ENCODE measurements around the gene SIGLEC15.

SIGLEC15 gene

GRCh38 chr18:45876161-45876560 is 50.7 kb downstream of the SIGLEC15 start:
- in situ Hi-C loops (cut with MboI; ENCODE audit: low sequenced_read_pairs, unreplicated experiment) = no loop called here
- TF ChIP-seq, protein P1, sequence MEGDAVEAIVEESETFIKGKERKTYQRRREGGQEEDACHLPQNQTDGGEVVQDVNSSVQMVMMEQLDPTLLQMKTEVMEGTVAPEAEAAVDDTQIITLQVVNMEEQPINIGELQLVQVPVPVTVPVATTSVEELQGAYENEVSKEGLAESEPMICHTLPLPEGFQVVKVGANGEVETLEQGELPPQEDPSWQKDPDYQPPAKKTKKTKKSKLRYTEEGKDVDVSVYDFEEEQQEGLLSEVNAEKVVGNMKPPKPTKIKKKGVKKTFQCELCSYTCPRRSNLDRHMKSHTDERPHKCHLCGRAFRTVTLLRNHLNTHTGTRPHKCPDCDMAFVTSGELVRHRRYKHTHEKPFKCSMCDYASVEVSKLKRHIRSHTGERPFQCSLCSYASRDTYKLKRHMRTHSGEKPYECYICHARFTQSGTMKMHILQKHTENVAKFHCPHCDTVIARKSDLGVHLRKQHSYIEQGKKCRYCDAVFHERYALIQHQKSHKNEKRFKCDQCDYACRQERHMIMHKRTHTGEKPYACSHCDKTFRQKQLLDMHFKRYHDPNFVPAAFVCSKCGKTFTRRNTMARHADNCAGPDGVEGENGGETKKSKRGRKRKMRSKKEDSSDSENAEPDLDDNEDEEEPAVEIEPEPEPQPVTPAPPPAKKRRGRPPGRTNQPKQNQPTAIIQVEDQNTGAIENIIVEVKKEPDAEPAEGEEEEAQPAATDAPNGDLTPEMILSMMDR (IDR thresholded peaks at IDR 0.05; ENCODE audit: borderline replicate concordance, control extremely low read depth, extremely low read depth, insufficient read depth, missing control alignments) = no peak
- DNase-seq (ENCODE audit: low spot score) = no peak

- in situ Hi-C loops (cut with MboI; ENCODE audit: low sequenced_read_pairs, unreplicated experiment) = no loop called here
- DNase-seq (ENCODE audit: low spot score) = no peak
- TF ChIP-seq, protein P1 (IDR thresholded peaks at IDR 0.05; ENCODE audit: borderline replicate concordance, control extremely low read depth, extremely low read depth, insufficient read depth, missing control alignments) = no peak
These were observed 51.9 kb downstream of the SIGLEC15 start for GRCh38 chr18:45877403-45877802.

GRCh38 chr18:45879681-45880655 is 54.5 kb downstream of the SIGLEC15 start:
- TF ChIP-seq, protein P1 (IDR thresholded peaks at IDR 0.05; ENCODE audit: borderline replicate concordance, control extremely low read depth, extremely low read depth, insufficient read depth, missing control alignments) = peak; percentile 99
- in situ Hi-C loops (cut with MboI; ENCODE audit: low sequenced_read_pairs, unreplicated experiment) = no loop called here
- DNase-seq (ENCODE audit: low spot score) = peak; percentile 80

DNA sequence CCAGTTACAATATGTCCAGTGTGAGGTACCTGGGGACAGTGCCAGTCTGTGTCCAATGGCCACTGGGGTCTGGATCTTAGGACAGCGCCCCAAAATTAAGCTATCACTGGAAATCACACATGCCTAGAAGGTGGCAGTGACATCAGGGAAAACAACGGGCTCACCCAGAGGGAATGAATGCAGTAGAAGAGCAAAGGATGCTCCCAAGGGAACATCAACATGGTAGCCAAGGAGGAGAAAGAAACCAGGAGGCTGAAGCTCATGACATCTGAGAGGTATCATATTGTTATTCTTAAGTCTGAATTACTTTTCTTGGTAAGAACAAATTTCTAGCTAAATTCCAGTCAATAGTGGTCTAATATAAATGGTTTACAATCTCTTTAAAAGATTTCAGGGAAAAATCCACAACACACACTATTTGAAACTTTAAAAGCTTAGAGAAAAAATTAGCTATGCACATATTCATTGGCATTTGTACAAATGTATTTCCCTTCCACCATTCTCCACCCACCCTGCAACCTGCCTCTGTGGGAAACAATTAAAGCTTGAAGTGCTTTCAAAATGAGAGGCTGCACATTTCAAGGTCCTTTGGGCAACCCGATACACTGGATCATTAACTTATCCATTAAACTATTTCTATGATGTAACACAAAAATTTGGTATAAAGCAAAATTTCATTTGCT is 55.5 kb downstream of the SIGLEC15 start:
- DNase-seq (ENCODE audit: low spot score) = no peak
- in situ Hi-C loops (cut with MboI; ENCODE audit: low sequenced_read_pairs, unreplicated experiment) = no loop called here
- TF ChIP-seq, protein P1 (IDR thresholded peaks at IDR 0.05; ENCODE audit: borderline replicate concordance, control extremely low read depth, extremely low read depth, insufficient read depth, missing control alignments) = no peak

GRCh38 chr18:45887585-45887984 is 62.1 kb downstream of the SIGLEC15 start:
- in situ Hi-C loops (cut with MboI; ENCODE audit: low sequenced_read_pairs, unreplicated experiment) = no loop called here
- TF ChIP-seq, protein P1 (IDR thresholded peaks at IDR 0.05; ENCODE audit: borderline replicate concordance, control extremely low read depth, extremely low read depth, insufficient read depth, missing control alignments) = no peak

GRCh38 chr18:45889419-45890064 is 64.1 kb downstream of the SIGLEC15 start:
- DNase-seq (ENCODE audit: low spot score) = no peak
- in situ Hi-C loops (cut with MboI; ENCODE audit: low sequenced_read_pairs, unreplicated experiment) = no loop called here
- TF ChIP-seq, protein P1 (IDR thresholded peaks at IDR 0.05; ENCODE audit: borderline replicate concordance, control extremely low read depth, extremely low read depth, insufficient read depth, missing control alignments) = no peak

More at GRCh38 chr18:45887585-45887984, 62.1 kb downstream of the SIGLEC15 start:
- no peak for DNase-seq (ENCODE audit: low spot score)
